Central memory CD8-positive, alpha-beta T cell (primary cell): ENCODE results near the gene RAB3A.
"Not testable (repeated sequence)": the region's sequence is repeated elsewhere in the genome, so short reads cannot be mapped to it uniquely, and the experiment has no call there.

Source experiments
- ATAC-seq: fragments of 150-1000 bp; cut with Tn5 transposase; replicated peaks from 2 replicates; pipeline ENCODE4 v1.10.0; 2022; ENCODE audit warnings: mild to moderate bottlenecking, moderate FRiP score, moderate number of reproducible peaks; ENCODE audit not compliant: poor library complexity, severe bottlenecking; ENCODE audit errors: extremely low read depth
- DNase-seq, 2 donors: peaks; one replicate each; pipeline ENCODE4 v3.0.0; 2021; ENCODE audit warnings: low spot score in 2 of 2
- H3K27ac Mint-ChIP-seq: one replicate; pipeline ENCODE4 v1.8.0; 2022; ENCODE audit warnings: low read depth, mild to moderate bottlenecking, moderate library complexity, mixed read lengths
- H3K27me3 Mint-ChIP-seq: one replicate; pipeline ENCODE4 v1.8.0; 2022; ENCODE audit warnings: mixed read lengths
- H3K36me3 Mint-ChIP-seq: one replicate; pipeline ENCODE4 v1.8.0; 2022; ENCODE audit warnings: mild to moderate bottlenecking, moderate library complexity, mixed read lengths; ENCODE audit not compliant: insufficient read depth
- H3K4me1 Mint-ChIP-seq: one replicate; pipeline ENCODE4 v1.8.0; 2022; ENCODE audit warnings: mixed read lengths
- H3K4me3 Mint-ChIP-seq: one replicate; pipeline ENCODE4 v1.8.0; 2022; ENCODE audit warnings: mild to moderate bottlenecking, moderate library complexity, mixed read lengths
- H3K9me3 Mint-ChIP-seq: one replicate; pipeline ENCODE4 v1.8.0; 2022; ENCODE audit warnings: mixed read lengths

The RAB3A gene

DNA sequence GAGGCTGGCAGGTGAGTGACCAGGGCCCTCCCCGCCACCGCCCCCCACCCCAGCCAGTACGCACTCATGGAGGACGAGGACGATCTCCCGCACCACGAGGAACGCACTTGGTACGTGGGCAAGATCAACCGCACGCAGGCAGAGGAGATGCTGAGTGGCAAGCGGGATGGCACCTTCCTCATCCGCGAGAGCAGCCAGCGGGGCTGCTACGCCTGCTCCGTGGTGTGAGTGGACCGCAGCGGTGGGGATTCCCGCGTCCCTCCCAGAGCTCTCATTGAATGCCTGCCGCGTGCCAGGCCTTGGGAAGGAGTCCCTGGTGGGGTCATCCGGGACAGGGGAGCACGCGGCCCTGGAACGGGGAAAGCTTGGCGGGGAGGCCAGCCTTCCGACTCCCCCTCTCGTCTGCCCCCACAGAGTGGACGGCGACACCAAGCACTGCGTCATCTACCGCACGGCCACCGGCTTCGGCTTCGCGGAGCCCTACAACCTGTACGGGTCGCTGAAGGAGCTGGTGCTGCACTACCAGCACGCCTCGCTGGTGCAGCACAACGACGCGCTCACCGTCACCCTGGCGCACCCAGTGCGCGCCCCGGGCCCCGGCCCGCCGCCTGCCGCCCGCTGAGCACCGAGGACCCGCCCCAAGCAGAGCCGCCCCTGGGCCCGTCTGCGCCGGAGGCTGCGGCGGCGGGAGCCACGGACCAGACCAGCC, 35.0 kb downstream of the RAB3A start:
- no peaks in the 10 kb centered on the region for H3K27me3 Mint-ChIP-seq
- H3K9me3 Mint-ChIP-seq, result no peaks in the 10 kb centered on the region
- no peak for ATAC-seq
- H3K4me3 Mint-ChIP-seq, result no peak overlapping the region
- H3K36me3 Mint-ChIP-seq, result peaks cover 24% of the 10 kb centered on the region
- no peak for DNase-seq
- no peak overlapping the region for H3K27ac Mint-ChIP-seq
- H3K4me1 Mint-ChIP-seq, result peaks cover 18% of the 10 kb centered on the region

DNA sequence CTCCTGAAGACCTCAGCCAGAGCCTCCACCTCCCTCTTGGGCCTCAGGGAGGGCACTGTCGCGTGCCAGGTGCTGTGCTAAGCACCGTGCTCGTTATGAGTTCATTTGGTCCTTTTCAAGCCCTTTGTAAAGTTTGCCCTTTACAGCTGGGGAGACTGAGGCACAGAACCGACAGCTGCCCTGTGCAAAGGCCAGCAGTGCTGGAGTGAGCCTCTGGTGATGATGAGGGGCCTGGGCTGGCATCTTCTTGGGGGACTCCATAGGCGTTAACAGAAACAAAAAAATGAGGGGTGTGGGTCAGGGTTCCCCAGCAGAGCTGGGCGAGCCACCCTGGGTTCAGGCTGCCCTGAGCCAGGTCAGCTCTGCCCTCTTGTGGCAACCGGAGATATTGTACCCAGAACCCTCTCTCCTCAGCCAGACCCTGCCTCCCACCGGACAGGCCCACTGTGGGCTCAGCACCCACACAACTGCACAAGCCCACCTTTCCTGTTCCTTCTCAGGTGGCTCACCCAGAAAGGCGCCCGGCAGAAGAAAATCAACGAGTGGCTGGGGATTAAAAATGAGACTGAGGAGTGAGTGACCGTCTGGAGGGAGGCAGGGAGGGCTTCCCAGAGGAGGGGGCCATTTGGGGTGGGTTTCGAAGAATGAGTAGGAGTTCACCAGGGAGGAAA, 35.7 kb downstream of the RAB3A start:
- Mint-ChIP-seq H3K27ac (no peak overlapping the region), H3K4me3 (no peak overlapping the region), H3K4me1 (peaks cover 10% of the 10 kb centered on the region), H3K9me3 (no peaks in the 10 kb centered on the region), H3K36me3 (peaks cover 31% of the 10 kb centered on the region), H3K27me3 (no peaks in the 10 kb centered on the region)
- ATAC-seq (peak; percentile 65), DNase-seq (peak; percentile 38 to 40)

DNA sequence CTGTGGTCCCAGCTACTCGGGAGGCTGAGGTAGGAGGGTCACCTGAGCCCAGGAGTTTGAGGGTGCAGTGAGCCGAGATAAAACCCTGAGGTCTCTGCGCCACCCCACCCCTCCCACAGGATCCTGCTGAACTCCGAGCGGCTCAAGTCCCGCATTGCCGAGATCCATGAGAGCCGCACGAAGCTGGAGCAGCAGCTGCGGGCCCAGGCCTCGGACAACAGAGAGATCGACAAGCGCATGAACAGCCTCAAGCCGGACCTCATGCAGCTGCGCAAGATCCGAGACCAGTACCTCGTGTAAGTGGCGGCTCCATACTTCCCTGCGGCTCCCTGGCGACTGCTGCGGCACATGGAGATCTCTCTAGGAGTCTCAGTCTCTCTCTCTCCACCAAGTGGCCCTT, 36.8 kb downstream of the RAB3A start:
- Mint-ChIP-seq H3K27me3 (no peaks in the 10 kb centered on the region), H3K9me3 (no peaks in the 10 kb centered on the region), H3K4me1 (peaks cover 5% of the 10 kb centered on the region), H3K27ac (no peak overlapping the region), H3K36me3 (peaks cover 33% of the 10 kb centered on the region), H3K4me3 (no peak overlapping the region)
- ATAC-seq (no peak), DNase-seq (no peak)

DNA sequence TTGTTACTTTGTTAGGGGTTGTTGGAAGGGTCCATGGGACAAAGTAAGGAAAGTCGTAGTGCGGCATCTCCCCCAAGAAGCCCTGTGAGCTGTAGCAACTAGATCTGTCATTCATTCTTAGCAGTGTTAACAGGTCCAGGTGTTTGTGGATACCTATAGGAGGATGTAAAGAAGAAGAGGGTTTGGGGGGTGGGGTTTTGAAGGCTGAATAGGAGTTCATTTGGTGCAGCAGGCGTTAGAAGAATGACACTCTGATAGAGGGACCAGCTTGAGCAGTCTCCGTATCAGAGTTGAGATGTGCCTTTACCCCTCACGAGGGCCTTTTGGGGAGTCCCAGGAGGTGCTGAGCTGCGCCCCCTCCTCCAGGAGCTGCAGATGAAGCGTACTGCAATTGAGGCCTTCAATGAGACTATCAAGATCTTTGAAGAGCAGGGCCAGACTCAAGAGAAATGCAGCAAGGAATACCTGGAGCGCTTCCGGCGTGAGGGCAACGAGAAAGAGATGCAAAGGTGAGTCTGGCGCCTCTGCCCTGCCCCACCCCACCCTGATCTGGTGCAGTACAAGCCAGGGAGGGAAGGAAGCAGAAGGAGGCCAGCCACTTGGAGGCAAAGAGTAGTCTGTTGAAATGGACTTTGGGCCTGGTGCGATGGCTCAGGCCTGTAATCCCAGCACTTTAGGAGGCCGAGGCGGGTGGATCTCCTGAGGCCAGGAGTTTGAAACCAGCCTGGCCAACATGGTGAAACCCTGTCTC, 37.9 kb downstream of the RAB3A start:
- no peak for DNase-seq
- no peak overlapping the region for H3K27ac Mint-ChIP-seq

DNA sequence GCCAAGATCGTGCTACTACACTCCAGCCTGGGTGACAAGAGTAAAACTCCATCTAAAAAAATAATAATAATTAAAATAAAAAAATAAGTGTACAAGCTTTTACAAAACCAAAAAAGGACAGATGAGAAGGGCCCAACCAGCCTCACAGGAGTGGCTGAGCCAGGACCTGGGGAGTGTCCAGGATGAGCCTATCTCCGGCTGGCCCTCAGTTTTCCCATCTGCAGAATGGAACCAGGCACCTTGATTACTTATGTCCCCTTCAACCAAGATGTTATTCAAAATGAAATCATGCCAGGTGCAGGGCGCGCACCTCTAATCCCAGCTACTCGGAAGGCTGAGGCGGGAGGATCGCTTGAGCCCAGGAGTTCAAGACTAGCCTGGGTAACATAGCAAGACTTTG, 39.8 kb downstream of the RAB3A start:
- DNase-seq (no peak), ATAC-seq (no peak)
- H3K27ac Mint-ChIP-seq, result no peak overlapping the region
- H3K36me3 Mint-ChIP-seq, result peaks cover 29% of the 10 kb centered on the region
- no peaks in the 10 kb centered on the region for H3K27me3 Mint-ChIP-seq
- H3K4me1 Mint-ChIP-seq, result peaks cover 16% of the 10 kb centered on the region
- H3K4me3 Mint-ChIP-seq, result no peak overlapping the region
- no peaks in the 10 kb centered on the region for H3K9me3 Mint-ChIP-seq

More for the DNA sequence above, 37.9 kb downstream of the RAB3A start:
- no peaks in the 10 kb centered on the region for H3K27me3 Mint-ChIP-seq
- no peak for ATAC-seq
- H3K4me3 Mint-ChIP-seq, result no peak overlapping the region
- peaks cover 32% of the 10 kb centered on the region for H3K36me3 Mint-ChIP-seq
- no peaks in the 10 kb centered on the region for H3K9me3 Mint-ChIP-seq
- H3K4me1 Mint-ChIP-seq, result peaks cover 9% of the 10 kb centered on the region

DNA sequence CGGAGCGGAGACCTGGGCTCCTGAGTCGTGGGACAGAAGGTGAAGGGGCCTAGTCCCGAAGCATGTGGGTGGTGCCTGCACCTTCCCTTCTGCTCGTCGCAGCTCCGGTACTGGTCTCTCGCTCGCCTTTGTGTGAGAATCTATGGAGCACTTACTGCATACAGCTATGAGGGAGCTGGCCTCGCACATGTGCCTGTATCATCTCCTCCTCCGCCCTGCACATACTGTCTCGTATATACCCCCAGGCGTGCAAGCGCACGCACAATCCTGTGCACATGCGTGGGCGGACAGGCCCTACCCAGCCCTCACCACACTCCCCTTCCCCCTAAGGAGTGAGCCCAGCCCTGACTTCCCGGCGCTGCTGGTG, 42.2 kb downstream of the RAB3A start:
- Mint-ChIP-seq H3K27ac (no peak overlapping the region), H3K27me3 (no peaks in the 10 kb centered on the region), H3K4me3 (peak overlapping the region; percentile 54), H3K9me3 (no peaks in the 10 kb centered on the region), H3K4me1 (peaks cover 11% of the 10 kb centered on the region), H3K36me3 (peaks cover 27% of the 10 kb centered on the region)
- DNase-seq (no peak), ATAC-seq (no peak)

DNA sequence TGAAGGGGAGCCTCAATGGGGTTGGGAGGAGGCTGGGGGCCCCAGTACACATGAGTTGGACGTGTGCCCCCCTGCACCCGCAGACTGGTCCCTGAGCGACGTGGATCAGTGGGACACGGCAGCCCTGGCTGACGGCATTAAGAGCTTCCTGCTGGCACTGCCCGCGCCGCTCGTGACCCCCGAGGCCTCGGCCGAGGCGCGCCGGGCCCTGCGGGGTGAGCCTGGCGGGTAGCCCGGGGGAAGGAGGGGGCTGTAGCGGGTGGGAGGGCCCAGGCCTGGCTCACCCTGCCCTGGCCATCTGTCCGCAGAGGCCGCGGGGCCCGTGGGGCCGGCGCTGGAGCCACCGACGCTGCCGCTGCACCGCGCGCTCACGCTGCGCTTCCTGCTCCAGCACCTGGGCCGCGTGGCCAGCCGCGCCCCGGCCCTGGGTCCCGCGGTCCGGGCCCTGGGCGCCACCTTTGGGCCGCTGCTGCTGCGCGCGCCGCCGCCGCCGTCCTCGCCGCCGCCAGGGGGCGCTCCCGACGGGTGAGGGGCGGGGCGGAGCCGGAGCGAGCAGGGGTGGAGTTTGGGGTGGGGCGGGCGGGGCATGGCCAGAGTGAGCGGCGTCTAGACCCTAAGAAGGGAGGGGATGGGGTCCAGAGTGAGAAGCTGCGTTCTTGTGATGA, 42.7 kb downstream of the RAB3A start:
- DNase-seq, result peak; percentile 69 to 79
- peaks cover 11% of the 10 kb centered on the region for H3K4me1 Mint-ChIP-seq
- no peaks in the 10 kb centered on the region for H3K9me3 Mint-ChIP-seq
- peaks cover 26% of the 10 kb centered on the region for H3K36me3 Mint-ChIP-seq
- H3K27ac Mint-ChIP-seq, result no peak overlapping the region
- peak; percentile 95 for ATAC-seq
- no peaks in the 10 kb centered on the region for H3K27me3 Mint-ChIP-seq
- peak overlapping the region; percentile 59 for H3K4me3 Mint-ChIP-seq

DNA sequence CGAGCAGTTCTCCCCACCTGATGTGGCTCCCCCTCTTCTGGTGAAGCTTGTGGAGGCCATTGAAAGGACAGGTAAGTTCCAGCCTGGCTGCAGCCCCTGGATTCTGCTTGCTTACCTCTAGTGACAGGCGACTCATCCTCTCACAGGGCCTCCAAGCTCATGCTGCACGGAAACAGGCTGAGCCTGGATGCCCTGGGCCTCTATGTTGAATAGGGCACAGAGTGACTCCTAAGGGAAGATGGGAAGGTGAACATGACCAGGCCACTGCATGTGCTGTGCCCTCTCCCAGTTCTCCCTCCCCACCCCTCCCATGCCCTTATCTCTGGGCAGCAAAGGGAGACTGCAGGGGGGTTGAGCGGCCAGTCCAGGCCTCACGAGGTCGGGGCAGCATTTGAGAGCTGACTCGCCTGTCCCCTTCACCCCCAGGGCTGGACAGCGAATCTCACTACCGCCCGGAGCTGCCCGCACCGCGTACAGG, 43.3 kb downstream of the RAB3A start:
- H3K36me3 Mint-ChIP-seq, result peaks cover 20% of the 10 kb centered on the region
- ATAC-seq, result no peak
- peak overlapping the region; percentile 59 for H3K4me3 Mint-ChIP-seq
- H3K9me3 Mint-ChIP-seq, result no peaks in the 10 kb centered on the region
- DNase-seq, result no peak
- peak overlapping the region; percentile 86 for H3K27ac Mint-ChIP-seq
- H3K4me1 Mint-ChIP-seq, result peaks cover 12% of the 10 kb centered on the region
- H3K27me3 Mint-ChIP-seq, result no peaks in the 10 kb centered on the region

DNA sequence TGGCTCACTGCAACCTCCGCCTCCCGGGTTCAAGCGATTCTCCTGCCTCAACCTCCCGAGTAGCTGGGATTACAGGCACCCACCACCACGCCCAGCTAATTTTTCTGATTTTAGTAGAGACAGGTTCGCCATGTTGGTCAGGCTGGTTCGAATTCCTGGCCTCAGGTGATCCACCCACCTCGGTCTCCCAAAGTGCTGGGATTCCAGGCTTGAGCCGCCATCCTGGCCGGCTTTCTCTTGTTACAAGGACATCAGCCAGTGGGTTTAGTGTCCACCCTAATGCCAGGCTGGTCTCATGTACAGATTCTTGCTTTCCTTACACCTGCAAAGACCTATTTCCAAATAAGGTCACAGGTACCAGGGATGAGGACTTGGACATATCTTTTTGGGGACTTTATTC, 44.0 kb downstream of the RAB3A start:
- Mint-ChIP-seq H3K4me3 (no peak overlapping the region), H3K27ac (no peak overlapping the region), H3K4me1 (peaks cover 15% of the 10 kb centered on the region), H3K9me3 (no peaks in the 10 kb centered on the region), H3K36me3 (peaks cover 19% of the 10 kb centered on the region), H3K27me3 (no peaks in the 10 kb centered on the region)
- DNase-seq (no peak), ATAC-seq (no peak)

DNA sequence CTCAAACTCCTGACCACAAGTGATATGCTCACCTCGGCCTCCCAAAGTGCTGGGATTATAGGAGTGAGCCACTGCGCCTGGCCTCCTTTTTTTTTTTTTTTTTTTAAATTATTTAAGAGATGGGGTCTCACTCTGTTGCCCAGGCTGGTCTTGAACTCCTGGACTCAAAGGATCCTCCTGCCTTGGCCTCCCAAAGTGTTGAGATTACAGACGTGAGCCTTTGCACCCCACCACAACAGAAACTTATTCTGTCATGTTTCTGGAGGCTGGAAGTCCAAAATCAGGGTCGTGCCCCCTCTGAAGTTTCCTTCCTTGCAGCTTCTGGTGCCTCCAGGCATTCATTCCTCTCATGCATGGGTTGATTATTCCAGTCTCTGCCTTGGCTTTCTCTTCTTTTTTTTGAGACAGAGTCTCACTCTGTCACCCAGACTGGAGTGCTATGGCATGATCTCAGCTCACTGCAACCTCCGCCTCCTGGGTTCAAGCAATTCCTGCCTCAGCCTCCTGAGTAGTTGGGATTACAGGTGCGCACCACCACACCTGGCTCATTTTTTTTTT, 44.7 kb downstream of the RAB3A start:
- Mint-ChIP-seq H3K36me3 (peaks cover 18% of the 10 kb centered on the region), H3K4me1 (peaks cover 21% of the 10 kb centered on the region)
- not testable (repeated sequence) for H3K27me3 Mint-ChIP-seq, H3K27ac Mint-ChIP-seq, ATAC-seq, H3K9me3 Mint-ChIP-seq, DNase-seq, H3K4me3 Mint-ChIP-seq

DNA sequence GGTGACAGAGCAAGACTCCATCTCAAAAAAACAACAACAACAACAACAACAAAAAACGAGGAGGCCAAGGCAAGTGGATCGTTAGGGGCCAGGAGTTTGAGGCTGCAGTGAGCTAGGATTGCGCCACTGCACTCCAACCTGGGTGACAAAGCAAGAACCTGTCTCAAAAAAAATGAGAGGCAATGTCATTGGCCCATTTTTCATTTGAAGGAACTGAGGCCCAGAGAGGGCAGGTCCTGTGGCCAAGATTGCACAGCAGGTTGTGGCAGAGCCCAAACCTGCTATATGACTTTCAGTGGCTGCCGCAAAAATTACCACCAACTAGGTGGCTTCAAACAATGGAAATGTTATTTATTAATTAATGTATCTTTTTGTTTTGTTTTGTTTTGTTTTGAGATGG, 45.4 kb downstream of the RAB3A start:
- Mint-ChIP-seq H3K27me3 (no peaks in the 10 kb centered on the region), H3K4me3 (no peak overlapping the region), H3K4me1 (peaks cover 26% of the 10 kb centered on the region), H3K36me3 (peaks cover 14% of the 10 kb centered on the region), H3K9me3 (no peaks in the 10 kb centered on the region), H3K27ac (no peak overlapping the region)
- DNase-seq (no peak), ATAC-seq (no peak)

DNA sequence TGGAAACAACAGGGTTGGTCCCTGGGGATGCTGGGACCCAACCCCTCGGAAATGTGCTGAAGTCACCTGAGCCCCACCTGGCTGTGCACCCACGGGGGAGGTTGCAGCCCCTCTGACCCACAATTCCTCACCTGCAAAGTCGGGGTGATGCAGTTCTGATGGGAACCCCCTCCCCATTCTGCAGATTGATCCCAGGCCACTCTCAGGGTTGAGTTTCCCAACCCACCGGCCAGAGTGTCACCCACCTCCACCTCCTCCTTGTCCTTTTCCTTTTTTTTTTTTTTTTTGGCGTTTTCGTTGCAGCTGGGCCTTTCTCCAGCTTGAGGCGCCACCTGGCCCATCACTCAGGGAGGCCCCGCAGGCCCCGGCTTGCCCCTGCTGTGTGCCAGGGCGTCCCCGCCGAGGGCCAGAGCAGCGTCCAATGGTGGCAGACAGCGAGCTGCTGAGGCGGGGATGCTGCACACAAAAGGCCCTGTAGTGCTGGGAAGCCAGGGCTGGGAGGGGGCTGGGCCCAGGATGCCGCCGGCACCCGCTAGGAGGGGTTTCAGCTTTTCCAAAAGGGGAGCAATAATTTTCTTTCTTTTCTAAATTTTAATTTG, 46.3 kb downstream of the RAB3A start:
- Mint-ChIP-seq H3K27me3 (no peaks in the 10 kb centered on the region), H3K4me1 (peaks cover 26% of the 10 kb centered on the region)

More for the DNA sequence above, 46.3 kb downstream of the RAB3A start:
- no peak overlapping the region for H3K4me3 Mint-ChIP-seq
- no peaks in the 10 kb centered on the region for H3K9me3 Mint-ChIP-seq
- no peak for ATAC-seq
- no peak for DNase-seq
- no peak overlapping the region for H3K27ac Mint-ChIP-seq
- H3K36me3 Mint-ChIP-seq, result peaks cover 8% of the 10 kb centered on the region
